HG02973 (cell line): Measurements from ENCODE around the gene CA5A.
"Not testable (repeated sequence)": the region's sequence is repeated elsewhere in the genome, so short reads cannot be mapped to it uniquely, and the experiment has no call there.

Source experiments
- ATAC-seq: cut with Tn5 transposase; IDR thresholded peaks from one replicate; pipeline ENCODE4 v1.9.1; 2021; ENCODE audit warnings: moderate library complexity; ENCODE audit not compliant: unreplicated experiment

CA5A gene

DNA sequence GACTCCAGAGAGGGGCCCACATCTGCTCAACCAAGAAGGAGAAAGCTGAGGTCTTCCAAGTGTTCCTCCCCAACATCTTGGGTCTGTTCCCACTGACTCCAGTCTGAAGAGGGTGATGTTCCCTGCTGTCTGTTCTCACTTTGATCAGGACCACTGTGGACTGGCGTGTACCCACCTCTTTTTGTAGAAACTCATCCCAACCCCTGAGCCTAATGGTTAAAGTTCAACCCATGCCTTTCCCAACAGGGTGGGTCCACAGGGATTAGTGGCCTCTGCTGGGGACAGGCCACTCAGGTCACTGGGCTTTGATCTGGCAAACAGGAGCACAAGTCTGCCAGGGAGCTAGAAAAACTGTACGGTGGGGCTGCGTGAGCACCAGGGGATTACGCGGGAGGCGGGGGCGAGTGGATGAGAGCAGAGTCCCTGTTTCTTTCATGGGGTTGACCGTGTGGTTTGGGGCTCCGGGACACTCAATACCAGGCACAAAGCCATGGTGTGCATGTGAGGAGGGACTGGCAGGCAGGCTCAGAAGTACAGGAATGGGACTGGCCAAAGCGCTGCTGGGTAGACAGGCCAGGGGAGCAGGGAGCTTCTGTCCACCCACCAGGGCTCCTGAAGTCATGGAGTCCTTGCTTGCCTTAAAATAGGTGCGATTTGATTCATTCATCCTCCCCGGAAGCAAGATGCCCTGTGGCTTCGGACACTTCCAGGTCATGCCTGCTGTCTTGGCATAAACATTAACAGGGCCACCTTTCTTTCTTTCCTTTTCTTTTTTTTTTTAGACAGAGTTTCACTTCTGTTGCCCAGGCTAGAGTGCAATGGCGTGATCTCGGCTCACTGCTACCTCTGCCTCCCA lies at the start of gene CA5A:
TSS of gene CA5A (minus strand) at position 155 of the 856 bp plus-strand sequence. CDS start at position 76, 79 bp downstream.
- ATAC-seq: no peak

DNA sequence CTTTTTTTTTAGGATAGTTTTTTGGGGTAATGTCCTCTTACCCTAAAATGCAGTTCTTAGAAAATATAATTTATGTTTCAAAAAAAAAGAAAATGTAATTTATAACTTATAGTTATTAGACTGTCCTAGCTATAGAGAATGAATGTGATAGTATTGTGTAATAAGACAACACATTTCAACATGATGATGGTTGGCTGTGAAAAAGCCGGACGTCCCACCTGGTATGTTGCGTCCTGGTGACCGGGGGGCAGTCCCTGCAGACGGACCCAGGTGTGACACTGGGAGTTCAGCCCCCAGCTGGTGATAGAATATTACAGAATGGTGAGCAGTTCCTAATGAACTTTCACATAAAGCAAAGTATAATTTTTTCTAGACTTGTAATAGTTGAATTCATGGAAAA lies 49.2 kb upstream of the CA5A start:
- not testable (repeated sequence) for ATAC-seq

DNA sequence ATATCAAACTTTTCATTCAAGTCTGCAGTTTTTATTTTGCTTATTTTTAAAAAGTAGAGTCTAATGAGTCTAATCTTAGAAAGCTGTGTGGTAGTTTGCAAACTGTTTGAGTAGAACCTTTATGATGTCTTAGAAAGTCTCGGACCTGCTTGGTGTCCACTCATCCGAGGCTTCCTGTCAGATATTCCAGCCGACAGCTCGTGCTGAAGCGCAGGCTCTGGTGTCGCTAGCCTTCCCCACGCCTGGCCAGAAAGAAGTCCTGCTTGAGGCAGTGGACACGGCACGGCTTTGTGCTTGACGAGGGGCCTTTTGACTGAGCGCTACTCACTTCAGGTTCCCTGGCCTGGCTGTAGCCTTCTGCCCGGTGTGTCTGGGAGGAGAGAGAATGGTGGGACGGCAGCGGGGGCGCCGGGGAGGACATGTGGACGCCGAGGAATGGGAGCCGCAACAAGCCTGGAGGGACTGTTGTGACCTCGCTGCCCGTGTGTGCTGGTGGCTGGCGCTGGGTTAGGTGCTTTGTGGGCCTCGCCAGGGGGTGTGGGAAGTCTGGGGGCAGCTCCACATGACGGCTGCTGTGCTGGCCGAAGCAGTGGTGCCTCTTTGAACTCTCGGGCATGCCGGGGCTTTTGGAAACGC lies 48.4 kb upstream of the CA5A start:
- no peak for ATAC-seq

DNA sequence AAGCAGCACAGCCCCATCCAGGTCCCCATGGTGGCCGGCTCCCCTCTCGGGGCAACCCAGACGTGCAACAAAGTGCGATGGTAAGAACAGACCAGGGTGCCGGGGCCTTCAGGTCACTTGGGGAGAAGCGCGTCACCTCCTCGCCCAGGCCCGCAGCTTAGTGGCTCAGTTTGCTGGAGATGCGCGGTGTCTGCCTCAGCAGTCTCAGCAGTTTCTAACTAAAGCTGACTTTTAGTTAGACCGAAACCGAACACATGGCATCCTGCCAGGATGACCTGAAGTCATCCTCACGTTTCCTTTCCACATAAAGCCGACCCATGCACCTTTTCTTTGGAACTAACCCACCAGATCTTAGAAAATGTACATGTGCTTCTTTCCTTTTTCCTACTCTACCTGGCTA lies 47.9 kb upstream of the CA5A start:
- ATAC-seq: not testable (repeated sequence)

DNA sequence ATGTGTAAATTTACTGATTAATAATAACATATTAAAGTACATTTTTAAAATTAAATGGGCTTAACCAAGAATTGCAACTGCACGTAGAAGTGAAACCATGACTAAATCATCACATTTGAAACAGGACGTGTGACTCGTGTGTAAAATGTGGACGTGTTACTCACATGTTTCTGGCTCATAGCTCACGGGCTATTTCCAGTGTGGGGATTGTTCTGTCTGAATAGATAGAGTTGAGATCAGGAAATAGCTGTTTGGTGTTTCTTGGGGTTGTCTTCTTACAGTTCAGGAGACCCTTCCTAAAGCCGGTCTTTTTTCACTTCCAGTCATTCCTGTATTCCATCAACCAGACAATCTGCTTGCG lies 47.4 kb upstream of the CA5A start:
- ATAC-seq: not testable (repeated sequence)

DNA sequence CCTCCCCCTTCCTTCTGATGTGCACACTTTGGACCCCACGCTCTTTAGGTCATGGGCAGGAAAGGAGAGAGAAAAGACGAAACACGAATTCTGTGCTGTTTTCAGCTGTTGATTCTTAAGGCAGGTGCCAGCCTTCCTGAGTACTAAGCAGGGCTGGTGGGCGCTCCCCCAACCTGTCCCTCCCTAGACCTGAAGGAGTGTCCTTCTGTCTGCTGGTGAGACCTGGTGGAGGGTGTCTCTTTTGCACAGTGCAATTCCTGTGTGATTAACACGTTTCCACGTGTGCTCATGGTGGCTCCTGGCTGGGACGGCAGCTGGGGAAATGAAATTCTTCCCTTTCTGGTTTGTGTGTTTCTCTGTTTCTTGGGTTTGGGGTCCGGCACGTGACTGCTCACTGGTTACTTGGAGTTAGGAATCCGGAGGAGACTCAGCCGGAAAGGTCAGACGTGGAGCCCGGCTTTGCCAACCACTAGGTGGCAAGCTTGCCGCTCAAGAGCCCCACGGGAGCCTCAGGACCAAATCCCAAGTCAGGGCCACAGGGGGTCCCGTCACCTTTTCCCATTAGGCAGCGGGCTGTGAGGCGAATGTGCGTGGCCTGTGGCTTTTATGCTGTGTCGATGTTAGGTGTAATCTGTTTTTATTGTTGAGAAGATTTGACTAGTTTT lies 46.9 kb upstream of the CA5A start:
- not testable (repeated sequence) for ATAC-seq

DNA sequence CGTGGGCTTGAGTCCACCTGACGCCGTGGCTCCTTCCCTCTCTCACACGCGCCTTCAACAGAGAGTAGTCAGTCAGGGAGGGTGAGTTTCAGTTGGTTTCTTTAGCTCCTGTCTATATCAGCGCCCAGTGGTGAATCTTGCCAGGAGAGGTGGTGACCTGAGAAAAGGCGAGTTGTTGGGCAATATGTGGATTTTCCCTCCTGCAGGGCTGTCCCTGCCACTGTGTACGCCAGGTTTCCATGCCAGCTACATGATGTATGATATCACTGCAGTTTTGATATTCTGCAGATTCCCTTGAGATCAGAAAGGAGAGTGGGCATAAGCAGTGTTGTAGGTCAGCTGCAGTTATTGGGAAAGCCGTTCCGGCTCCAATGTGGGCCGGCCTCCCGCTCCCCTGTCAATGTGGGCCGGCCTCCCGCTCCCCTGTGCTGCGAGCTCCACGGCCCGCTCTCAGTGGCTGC lies 46.3 kb upstream of the CA5A start:
- ATAC-seq: no peak

DNA sequence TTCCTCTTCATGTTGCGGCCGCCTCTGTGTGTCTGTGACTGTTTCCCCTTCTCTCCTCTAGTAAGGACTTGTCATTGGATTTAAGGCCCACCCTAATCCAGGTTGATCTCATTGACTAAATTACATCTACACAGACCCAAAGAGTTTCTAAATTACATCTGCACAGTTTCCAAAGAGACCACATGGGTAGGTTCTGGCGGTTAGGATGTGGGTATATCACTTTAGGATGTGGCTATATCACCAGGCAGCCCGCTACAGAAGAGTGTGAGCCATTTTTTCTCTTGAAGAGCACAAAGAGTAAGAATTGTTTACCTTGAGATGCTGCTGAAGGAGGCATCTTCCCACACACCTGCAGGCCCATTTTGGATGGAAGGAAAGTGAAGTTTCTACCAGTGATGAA lies 45.0 kb upstream of the CA5A start:
- ATAC-seq: not testable (repeated sequence)

DNA sequence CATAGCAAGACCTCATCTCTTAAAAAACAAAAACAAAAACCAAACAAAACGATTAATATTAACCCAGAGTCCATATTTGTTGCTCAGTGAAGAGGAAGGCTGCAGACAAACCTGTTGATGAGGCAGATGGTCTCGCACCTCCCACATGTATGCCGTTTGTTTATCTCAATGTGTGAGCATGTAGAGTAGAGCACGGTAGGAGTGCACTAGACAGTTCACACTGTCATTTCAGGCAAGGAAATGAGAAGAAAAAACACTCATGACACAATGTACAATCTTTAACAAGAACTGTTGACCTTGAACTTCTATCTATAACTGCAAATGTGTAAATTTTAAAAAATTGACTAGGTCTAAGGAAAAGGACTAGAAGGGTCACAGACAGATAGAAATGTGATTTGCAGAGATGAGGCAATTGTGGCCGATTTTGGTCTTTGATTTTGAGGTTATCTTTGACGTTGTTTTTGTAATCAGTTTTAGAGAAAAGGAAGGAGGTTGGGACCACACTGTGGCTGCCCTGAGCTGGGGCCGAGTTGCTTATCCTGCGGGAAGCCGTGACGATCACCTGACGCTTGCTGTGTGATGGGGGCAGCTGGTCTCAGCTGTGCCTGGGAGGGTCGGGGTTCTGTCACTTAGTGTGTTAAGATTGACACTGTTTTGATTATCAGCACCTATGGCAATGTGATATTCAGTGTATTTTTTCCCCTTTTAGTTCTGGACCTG lies 43.7 kb upstream of the CA5A start:
- ATAC-seq: not testable (repeated sequence)

DNA sequence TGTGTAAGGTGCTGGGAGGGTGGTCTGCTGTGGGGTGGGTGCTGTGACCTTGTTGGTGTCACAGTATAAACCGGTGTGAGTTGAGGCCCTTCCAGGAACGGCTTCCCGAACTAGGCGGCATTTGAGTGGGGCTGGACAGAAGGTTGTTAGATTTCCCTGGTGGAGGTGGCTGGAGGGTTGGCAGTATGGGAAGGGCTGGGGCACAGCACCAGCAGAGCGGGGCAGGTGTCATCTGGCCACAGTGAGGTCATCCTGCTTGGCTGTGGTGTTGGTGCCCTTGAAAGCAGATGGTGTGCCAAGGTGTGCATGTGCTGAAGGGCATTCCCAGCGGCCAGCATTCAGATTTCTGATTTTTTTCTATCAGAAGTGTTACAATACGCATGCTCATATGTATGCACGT lies 43.0 kb upstream of the CA5A start:
- ATAC-seq: no peak

DNA sequence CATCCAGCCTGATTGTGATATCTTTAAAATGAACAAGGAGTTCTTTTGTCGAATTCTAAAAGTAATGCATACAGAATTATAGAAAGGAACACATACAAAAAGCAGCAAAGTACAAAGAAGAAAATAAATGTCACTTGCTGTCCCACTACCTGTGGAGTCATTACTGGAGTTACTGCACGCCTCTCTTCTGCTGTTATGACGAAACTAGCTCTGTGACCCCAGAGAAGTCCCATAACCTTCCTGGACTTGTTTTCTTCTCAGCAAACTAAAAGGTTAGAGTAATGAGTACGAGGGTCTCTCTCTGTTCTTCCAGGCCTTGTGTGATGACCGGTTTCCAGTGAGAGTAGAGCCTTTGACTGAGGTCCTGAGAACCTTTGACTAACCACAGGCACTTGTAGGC lies 41.8 kb upstream of the CA5A start:
- ATAC-seq: no peak

DNA sequence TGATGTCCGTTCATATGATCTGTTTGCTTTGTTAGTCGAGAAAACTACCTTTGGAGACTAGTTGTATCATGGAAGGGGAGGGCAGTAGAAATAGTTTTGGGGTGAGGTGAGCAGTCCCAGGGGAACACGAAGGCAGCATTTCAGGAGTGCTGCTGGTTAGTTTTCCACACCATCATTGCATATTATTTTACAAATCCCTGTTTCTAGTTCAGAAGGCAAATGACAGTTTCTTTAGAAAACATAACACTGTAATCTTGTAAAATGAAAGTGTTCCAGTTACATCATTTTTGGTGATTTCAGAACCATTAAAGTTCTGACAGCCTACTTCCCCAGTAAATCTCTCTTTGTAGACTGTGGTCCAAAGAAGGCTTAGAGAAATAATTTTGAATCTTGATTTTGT lies 40.3 kb upstream of the CA5A start:
- ATAC-seq: no peak

DNA sequence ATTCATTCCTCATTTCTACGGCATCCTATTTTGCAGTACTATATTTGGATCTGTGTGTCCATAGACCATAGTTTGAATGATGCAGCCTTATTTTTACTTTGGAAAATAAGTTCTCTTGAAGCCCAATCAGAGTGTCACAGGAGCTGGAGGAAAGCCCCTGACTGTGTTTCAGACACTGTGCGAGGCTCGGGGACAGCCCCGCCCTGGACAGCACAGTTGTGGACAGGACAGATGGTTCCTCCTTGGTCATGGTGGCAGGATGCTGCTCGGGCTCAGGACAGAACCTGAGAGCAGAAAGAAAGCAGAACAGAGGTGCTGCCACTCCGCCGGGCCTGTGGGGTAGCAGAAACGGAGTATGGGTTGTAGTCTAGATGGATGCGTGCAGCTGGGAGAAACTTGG lies 37.8 kb upstream of the CA5A start:
- no peak for ATAC-seq

DNA sequence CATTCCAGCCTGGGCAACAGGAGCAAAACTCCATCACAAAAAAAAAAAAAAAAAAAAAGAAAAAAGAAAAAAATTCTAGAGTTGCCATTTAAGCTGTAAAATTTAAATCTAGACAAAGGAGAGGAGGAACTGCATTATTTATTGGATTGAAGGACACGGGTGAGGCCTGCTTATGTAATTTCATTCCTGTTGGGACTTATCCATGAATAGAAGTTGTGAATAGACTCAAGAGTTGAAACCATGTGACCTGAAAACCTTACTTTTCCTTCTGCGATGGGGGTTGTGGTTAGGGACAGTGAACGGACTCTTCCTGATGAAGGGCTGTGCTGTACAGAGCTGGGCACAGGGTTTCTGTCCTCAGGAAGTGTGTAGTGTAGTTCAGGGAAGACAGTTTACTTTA lies 37.4 kb upstream of the CA5A start:
- ATAC-seq: no peak

DNA sequence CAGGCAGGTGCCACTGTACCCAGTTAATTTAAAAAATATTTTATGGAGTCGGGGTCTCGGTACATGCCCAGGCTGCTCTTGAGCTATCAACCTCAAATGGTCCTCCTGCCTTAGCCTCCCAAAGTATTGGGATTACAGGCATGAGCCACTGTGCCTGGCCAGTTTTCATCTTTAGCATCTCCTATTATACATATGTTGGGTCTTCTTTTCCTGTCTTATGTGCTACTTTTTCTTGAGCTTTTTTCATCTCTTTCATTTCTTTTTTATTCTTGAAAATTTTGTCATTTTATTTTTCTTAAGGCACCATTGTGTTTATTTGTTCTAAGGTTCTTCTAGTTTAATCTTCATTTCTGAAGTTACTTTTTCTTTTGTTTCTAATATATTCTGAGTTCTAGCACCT lies 35.6 kb upstream of the CA5A start:
- ATAC-seq: no peak

DNA sequence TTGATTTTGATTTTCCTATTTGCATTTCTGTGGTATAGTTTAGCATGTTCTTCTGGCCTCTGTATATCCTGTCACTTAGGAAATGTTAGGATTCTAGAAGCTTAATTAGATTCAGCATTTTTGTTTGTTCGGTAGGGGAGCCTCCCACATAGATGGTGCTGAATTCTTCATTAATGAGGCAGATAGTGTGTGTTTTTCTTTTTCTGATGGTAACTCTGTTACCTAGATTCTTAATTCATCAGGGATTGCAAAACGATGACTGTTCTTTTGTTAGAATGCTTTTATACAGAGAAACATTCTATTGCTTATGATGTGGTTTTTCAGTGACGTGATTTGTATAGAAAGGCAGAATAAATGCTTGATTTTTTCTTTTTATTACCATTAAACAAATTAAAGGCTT lies 33.9 kb upstream of the CA5A start:
- no peak for ATAC-seq

DNA sequence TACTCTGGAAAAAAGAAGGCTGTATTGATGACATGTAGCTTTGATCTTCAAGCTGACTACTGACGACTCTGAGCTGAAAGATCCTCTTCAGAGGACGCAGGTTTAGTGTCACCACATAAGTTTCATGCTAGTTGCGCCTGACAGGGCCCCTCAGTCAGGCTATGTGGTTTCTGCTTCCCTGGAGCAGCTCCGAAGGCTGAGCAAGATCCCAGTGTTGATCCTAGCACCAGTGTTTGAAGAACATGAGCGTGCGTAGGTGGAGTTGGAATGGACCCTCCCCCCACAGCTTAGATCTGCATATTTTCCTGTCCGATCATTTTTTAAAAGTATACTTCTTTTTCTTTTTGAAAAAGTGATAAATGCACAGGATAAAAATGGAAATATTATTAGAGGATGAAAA lies 32.2 kb upstream of the CA5A start:
- ATAC-seq: no peak

DNA sequence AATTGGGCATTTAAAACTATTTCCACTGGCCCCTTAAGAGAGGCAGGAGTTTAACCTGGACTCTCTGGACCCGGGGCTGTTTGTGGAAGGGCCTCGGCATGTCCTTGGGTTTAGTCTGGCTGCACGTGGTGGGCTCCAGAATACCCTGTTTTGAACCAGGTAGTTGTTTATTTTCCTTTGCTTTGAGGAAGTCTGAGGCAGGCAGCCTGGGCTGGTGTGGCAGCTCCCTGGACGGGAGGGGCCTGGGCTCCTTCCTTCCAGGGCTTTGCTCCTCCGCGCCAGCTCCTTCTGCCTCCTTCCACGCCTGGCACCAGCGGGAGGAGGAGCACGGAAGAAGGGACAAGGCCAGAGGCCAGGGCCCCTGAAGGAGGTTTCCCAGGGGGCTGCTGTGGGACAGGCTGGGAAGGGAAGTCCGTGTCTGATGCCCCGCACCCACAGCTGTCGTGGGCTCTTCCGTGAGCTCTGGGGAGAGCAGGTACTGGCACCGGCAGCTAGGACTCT lies 30.4 kb upstream of the CA5A start:
- no peak for ATAC-seq

DNA sequence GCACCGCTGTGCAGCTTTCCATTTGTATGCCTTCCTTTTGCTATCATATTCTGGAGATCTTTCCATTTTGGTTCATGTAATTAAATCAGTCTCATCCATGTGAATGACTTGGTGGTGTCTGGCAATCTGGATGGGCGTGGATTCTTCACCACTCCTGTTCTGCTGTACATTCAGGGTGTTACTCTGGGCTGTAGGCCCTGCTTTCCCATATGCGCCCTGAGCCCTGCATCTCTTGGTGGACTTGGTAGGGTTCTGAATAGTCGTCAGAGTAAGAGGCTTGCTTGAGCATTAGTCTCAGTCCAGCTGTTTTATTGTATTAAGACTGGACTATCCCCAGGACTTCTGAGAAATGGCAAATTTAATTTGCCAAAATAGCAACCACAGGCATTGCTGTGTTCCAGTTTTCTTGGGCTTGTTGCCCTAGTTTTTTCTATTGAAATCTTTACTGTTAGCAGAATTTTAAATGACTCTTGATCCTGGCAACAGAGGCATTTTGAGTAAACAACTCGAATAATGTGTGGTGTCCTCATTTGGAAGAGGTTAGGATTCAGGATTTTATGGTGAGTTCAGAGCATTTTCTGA lies 29.8 kb upstream of the CA5A start:
- ATAC-seq: no peak

DNA sequence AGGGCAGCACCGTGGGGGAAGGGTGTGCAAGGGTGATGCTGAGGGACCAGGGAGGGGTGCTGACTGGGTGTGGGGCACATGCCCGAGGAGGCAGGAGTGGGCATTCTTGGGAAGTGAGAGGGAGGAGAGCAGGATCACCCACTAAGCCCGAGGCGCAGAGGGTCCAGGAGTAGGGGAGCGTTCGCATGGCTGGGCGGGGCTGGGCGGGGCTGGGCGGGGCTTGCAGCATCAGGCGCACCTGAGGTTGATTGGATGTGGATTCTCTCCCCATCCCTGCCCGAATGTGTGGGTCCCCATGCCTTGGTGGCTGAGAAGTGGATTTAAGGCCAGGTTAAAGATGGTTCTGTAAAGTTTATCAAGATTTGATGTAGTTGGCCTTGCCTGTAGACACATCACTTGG lies 29.1 kb upstream of the CA5A start:
- ATAC-seq: no peak
